HuH-7 (cell line): ENCODE results near the gene ACAP1.
A peak's percentile ranks its signal among the peaks of the same experiment; 100 is the strongest.
"Not testable (repeated sequence)": the region's sequence is repeated elsewhere in the genome, so short reads cannot be mapped to it uniquely, and the experiment has no call there.

ENCODE experiments used
- DNase-seq: peaks from one replicate; pipeline ENCODE4 v3.0.0; 2011; ENCODE audit warnings: low spot score

The ACAP1 gene

DNA sequence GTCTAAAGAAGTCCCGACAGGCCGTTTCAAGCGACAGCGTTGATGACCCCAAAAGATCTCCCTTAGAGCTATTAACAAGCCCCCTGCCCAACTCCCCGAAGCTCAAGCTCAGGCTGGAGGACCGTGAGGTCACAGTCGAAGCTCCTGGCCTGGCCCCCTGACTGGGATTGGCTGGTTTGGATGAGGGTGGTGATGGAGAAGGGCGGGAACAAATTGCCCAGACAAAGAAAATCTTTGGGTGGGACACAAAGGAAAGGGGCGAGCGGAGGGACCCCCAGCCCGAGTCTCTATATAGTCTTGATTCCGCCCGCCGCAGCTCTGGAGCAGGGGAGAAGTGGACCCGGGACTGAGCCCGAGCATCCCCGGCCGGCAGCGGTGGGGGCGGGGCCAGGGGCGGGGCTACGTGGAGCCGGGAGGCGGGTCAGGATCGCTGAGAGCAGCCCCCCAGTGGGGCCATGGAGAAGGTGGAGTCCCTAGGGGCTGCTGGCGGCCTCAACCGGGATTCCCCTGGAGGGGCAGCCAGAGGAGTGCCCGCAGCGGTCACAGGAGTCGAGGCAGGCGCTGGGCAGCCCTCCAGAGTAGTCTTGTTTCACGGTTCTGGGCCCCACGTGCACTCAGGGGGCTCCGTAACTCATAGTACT, 6.2 kb upstream of the ACAP1 start:
- DNase-seq: peak; percentile 86

DNA sequence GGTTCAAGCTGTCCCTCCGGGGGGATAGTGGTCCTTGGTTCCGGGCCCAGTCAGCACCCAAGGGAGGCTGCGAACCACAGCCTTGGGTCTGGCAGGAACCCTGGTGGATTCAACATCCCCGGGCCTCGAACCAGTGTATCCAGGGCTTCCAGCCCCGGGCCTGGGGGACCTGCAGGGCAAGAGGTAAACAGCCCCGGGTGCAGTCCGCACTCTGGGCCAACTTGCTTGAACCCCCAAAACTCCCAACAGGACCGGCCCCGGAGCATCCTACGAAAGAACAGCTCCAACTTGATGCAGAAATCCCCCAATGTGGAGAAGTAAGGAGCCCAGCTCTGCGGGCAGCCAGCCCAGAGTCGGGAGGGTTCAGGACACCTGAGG, 5.7 kb upstream of the ACAP1 start:
- DNase-seq: no peak

DNA sequence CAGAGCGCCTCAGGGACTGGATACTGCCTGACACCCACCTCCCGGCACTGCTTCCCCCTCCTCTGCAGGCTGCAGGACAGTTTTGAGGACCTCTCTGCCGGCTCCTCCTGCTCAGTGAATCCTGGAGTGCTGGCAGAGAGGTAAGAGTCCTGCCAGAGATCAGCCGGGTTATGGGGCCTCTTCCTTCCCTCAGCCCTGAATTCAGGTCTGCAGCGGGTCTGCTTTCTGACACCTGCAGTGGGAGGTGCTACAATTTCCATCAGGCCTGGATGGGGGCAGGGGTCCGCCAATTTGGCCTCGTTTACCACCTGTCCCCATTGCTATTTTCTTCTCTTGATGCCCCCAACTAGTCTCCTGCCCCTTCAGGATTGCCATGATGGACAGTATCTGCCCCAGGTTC, 4.2 kb upstream of the ACAP1 start:
- DNase-seq: no peak

DNA sequence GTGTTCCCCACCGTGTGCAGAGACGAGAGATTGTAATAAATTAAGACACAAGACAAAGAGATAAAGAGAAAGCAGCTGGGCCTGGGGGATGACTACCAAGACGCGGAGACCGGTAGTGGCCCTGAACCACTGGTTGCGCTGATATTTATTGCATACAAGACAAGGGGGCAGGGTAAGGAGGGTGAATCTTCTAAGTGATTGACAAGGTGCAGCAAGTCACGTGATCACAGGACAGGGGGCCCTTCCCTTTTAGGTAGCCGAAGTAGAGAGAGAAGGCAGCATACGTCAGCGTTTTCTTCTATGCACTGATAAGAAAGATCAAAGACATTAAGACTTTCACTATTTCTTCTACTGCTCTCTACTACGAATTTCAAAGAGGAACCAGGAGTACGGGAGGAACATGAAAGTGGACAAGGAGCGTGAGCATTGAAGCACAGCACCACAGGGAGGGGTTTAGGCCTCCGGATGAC, 3.7 kb upstream of the ACAP1 start:
- DNase-seq: not testable (repeated sequence)

DNA sequence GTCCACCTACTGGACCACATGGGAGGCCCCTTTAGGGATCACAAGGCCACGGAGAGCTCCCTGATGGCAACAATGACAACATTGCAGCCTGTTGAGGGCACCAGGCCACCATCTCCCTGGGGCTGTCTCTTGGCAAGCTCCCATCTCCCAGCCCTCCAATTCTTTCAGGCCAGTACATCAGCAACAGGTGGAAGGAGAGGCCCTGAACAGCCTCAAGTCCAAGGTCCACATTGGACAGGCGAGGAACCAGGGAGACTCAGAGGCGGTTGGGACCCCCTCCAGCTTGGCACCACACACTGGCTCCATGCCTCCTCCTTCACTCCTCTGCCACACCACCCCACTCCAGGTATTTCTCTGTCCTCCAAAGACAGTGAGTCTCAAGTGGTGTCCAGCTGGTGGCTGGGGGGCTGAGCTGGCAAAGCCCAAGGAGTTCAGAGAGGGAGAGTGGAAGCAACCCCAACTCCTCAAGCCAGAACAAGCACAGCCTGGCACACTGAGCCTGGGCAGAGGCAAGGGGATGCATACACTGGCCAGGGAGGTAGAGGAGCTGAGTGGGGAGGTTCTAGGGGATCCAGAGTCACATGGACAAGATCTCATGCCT, 1.3 kb upstream of the ACAP1 start:
- no peak for DNase-seq

DNA sequence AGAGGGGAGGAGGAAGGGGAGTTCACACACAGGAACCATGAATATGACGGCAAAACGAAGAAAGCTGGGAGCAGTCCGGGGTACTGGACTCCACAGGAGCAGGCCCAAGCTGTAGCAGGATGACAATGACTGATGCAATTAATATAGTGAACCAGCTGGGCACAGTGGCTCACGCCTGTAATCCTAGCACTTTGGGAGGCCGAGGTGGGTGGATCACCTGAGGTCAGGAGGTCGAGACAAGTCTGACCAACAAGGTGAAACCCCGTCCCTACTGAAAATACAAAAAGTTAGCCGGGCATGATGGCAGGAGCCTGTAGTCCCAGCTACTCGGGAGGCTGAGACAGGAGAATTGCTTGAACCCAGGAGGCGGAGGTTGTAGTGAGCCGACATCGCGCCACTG, 564 bp upstream of the ACAP1 start:
- DNase-seq: not testable (repeated sequence)

DNA sequence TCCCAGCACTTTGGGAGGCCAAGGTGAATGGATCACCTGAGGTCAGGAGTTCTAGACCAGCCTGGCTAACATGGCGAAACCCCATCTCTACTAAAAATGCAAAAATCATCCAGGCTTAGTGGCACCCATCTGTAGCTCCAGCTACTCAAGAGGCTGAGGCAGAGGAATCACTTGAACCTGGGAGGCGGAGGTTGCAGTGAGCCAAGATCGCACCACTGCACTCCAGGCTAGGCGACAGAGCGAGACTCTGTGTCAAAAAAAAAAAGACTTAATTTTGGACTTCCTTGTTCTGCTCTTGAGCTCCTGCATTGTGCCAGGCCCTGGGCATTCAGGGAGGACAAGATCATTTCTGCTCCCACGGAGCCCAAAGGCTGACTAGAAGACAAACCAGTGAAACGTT, 1.3 kb downstream of the ACAP1 start:
- DNase-seq: not testable (repeated sequence)

DNA sequence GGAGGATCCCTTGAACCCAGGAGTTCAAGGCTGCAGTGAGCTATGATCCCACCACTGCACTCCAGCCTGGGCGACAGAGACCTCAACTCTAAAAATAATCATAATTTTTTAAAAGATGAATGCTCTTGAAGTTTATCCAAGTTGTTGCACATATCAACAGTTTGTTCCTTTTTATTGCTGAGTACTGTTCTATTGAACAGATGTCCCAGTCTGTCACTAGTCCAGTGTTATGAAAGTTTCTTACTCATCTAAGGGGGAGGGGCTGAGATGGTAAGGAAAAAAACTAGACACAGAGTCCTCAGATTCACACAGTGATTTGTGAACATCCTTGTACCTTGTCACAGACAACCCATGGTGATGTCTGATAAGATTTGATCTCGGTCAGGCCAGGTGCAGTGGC, 3.9 kb downstream of the ACAP1 start:
- no peak for DNase-seq

DNA sequence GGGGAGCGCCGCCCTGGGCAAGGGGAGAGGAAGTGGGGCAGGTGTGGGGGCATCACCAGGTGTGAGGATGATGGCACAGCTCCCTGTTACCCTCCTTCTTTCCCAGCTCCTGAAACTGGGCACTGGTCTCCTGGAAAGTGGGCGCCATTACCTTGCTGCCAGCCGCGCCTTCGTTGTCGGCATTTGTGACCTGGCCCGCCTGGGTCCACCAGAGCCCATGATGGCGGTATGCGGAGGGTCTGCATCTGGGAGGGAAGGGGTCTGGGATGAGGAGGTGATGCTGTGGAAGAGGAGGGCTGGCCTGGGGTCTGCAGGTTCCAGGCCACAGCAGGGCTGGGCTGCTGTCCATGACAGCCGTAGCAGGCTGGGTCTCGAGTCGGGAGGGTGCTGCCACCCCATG, 5.5 kb downstream of the ACAP1 start:
- no peak for DNase-seq

DNA sequence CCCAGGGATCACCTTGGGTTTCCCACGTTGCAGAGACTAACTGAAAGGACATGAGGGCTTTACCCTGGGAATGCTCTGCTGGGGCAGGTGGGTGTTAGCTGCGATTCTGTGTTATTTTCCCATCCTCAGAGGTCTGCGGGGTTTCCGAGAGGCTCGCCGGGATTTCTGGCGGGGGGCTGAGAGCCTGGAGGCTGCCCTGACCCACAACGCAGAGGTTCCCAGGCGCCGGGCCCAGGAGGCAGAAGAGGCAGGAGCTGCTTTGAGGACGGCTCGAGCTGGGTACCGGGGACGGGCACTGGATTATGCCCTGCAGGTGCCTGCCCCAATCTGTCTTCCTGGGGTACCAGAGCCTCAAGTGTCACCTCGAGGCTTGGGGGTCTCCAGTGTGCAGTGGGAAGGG, 6.9 kb downstream of the ACAP1 start:
- DNase-seq: no peak

DNA sequence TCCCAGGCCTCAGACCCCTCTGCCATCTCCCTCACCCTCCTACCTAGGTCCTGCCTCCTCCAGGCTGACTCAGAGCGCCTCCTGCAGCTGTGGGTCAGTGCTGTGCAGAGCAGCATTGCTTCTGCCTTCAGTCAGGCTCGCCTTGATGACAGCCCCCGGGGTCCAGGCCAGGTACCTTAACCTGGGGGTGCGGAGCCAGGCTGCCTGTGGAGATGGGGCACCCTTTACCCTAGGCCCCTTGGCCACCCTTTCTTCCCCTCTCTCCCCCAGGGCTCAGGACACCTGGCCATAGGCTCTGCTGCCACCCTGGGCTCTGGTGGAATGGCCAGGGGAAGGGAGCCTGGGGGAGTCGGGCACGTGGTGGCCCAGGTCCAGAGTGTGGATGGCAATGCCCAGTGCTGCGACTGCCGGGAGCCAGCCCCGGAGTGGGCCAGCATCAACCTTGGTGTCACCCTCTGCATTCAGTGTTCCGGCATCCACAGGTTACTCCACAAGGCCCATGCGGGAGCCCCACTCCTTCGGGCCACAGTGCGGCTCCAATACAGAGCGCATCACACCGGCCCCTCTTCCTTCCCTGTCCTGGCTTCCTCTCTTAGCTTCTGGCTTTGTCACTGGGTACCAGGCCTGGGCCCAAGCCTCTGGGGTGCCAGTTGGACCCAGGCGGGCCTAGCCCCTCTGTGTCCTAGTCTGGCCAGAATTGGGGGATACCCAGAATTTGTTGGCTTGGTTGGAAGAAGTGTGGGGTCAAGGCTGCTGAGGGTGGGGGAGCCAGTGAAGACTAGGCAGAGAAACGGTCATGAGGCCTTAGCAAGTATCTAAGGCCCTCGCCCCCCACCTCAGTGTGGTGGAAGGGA, 10.7 kb downstream of the ACAP1 start:
- no peak for DNase-seq

DNA sequence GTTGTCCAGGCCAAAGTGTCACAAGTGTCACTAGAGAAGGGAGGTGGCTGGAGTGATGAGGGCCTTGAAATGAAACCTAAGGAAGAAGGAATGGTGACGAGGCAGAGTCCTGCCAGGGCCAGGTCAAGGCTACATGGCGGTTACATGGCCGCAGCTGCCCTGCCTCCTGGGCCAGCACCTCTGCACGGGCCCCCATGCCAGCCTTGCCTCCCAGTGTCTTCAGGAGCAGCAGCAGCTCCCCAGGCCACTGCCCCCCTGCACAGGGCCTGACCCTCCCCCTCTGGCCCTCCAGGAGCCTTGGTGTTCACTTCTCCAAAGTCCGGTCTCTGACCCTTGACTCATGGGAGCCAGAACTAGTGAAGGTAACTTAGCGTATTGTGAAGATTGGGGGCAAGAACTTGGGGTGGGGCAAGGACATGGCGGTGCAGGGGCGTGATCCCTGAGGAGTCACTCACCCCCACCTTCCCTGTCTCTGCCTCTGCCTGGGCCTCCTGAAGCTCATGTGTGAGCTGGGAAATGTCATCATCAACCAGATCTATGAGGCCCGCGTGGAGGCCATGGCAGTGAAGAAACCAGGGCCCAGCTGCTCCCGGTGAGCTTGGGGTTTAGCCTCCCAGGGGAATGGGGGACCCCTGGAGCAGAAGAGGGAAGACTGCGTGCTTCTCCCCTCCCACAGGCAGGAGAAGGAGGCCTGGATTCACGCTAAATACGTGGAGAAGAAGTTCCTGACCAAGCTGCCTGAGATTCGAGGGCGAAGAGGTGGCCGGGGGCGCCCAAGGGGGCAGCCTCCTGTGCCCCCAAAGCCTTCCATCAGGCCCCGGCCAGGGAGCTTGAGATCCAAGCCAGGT, 11.5 kb downstream of the ACAP1 start:
- DNase-seq: no peak

DNA sequence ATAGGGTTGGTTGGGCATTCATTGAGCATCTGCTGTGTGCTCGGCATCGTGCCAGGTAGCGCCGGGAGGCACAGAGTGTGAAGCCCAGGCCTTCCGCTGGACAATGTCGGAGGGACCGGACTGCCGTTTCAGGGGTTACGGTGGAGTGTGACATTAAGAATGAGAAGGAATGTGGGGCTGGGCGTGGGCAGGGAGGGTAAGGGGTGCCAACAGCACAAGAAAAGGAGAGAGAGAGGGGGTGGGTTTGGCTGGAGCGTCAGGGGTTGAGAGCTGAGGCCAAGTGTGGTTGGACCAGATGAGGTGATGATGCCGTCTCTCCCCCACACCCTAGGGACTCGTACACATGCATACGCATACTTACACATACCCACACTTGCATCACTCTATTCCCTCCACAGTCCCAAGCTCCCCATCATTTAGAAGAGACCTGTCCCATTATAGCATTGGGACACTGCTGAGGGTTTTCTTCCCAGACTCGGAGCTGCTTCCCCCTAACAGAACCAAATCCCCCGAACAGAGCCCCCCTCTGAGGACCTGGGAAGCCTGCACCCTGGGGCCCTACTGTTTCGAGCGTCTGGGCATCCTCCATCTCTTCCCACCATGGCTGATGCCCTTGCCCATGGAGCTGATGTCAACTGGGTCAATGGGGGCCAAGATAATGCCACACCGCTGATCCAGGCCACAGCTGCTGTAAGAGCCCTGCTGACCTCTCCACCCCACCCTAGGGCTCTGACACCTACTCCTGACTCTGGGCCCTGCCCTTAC, 12.3 kb downstream of the ACAP1 start:
- DNase-seq: no peak

DNA sequence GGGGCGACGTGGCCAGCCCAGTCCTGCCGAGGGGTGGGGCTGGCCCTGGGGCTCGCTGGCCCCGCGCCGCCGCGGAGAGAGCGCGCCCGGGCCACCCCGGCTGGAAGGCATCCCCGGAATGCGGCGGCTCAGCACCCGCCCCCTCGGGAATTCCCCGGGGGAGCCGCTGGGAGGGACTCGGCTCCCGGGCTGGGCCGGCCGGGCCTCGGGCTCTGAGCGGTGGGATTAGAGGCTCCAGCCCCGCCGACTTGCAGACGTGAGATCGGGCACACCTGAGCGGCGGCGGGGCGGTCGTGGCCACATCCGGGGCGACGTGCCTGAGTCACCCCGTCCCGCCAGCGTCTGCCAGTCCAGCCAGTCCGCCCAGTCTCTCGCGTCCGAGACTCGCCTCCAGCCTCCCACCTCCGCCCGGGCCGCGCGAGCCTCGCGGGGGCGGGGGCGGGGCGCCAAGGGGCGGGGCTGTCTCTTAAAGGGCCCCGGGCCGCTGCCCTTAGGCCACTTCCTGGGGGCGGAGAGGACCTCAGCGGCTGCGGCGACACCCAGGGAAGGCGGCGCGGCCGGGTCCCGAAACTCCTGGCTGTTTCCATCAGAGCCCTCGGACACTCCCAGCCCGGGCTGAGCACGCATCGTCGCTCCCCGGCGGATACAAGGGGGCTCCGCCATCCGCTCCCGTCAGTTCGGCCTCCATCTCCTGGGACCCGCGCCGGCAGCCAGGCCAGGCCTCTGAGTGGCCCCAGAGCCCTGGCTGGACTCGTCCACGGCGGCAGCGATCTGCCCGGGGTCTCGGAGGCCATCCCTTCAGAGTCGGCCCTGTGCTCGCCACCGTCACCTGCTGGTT, 15.6 kb downstream of the ACAP1 start, which contains the start of gene KCTD11:
KCTD11 (plus strand) TSS at position 498 of the 838 bp plus-strand sequence.
- peak; percentile 85 for DNase-seq

DNA sequence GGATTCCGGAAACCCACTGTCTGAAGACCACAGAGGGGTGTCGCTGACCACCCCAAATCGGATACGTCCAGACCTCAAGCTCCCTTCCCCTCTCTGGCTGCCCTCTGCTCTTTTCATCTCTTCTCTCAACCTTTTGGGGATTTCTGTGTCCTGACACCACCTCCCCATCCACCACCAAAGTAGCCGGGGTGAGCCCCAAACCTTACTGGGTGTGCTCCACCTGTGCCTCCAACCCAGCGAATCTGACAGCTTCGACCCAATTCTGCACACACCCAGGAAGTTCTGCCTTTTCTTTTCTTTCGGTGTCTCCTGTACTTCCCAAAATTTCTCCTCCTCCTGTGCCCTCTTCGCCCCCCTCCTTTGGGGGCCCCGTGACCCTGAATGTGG, 16.2 kb downstream of the ACAP1 start:
- DNase-seq: no peak

DNA sequence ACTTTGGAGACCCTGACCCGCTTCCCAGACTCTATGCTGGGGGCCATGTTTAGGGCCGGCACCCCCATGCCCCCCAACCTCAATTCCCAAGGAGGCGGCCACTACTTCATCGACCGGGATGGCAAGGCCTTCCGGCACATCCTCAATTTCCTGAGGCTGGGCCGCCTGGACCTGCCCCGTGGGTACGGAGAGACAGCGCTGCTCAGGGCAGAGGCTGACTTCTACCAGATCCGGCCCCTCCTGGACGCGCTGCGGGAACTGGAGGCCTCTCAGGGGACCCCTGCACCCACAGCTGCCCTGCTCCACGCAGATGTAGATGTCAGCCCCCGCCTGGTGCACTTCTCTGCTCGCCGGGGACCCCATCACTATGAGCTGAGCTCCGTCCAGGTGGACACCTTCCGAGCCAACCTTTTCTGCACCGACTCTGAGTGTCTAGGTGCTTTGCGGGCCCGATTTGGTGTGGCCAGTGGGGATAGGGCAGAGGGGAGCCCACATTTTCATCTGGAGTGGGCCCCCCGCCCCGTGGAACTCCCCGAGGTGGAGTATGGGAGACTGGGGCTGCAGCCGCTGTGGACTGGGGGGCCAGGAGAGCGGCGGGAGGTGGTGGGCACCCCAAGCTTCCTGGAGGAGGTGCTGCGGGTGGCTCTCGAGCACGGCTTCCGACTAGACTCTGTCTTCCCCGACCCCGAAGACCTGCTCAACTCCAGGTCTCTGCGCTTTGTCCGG, 16.7 kb downstream of the ACAP1 start:
- no peak for DNase-seq

DNA sequence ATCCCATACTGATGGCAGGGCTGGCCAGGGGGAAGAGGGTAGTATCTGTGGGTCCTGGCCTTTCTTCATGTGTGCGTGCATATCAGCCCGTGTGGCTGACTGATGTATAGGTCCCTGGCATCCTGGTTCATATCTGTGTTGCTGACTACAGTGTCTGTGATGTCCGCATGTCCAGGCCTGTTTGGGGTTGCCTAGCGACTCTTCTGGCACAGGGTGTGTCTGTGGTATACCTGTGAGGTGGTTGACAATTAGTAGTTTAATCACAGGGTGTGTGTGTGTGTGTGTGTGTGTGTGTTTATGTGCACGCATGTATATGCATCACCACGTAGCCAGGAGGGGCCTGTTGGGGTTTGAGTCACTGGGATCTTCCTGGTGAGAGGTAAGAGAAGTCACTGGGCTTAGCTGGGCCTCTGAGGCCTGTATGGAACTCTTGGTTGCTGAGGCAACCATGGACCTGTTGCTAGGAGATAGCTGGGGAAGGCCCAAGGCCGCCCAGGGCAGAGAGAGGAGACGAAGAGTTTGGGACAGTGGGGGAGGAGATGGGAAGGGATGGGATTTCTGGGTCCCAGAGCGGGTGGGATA, 18.0 kb downstream of the ACAP1 start:
- no peak for DNase-seq

DNA sequence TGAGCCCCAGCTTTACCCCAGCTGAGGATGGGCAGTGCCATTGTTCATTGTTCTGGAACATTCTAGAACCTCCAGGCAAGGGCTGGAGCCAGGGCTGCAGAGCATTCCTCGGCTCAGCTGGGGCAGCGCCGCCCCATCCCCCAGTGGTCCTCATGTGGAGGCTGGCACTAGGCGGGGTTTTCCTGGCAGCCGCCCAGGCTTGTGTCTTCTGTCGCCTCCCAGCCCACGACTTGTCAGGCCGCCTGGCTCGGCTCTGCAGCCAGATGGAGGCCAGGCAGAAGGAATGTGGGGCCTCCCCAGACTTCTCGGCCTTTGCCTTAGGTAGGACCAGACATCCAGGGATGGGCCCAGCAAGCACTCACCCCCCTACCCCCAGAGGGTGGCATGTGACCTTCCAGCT, 18.7 kb downstream of the ACAP1 start, which contains the start of gene TMEM95:
TMEM95 (plus strand) TSS at position 104 of the 400 bp plus-strand sequence; CDS start at position 153, 49 bp downstream.
- no peak for DNase-seq

DNA sequence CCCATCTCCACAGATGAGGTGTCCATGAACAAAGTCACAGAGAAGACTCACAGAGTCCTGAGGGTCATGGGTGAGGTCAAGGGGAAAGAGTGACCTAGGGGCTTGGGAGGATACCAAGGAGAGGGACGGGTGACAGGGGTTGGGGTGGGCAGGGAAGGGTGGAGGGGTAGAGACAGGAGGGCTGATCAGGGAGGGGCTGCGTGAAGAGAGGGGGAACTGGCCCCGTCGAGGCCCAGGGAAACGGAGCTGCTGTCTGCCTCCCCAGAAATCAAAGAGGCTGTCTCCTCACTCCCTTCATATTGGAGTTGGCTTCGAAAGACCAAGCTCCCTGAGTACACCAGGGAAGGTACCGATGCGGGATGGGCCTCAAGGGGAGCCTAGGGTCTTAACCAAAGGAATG, 19.2 kb downstream of the ACAP1 start:
- DNase-seq: no peak
